Stimulated activated CD4-positive, alpha-beta T cell treated with anti-CD3 and anti-CD28 coated beads, TNF-alpha, amount 100 ng/mL, for 48 hours (primary cell): ENCODE data around the gene CORO2B.

Experiments
- DNase-seq, 3 donors: peaks; one replicate each; pipeline ENCODE4 v3.0.0-alpha.2; 2020; ENCODE audit warnings: low read depth in 3 of 3

Gene CORO2B

GRCh38 chr15:68574046-68574445 is 4.7 kb upstream of the CORO2B start:
- no peak for DNase-seq

DNA sequence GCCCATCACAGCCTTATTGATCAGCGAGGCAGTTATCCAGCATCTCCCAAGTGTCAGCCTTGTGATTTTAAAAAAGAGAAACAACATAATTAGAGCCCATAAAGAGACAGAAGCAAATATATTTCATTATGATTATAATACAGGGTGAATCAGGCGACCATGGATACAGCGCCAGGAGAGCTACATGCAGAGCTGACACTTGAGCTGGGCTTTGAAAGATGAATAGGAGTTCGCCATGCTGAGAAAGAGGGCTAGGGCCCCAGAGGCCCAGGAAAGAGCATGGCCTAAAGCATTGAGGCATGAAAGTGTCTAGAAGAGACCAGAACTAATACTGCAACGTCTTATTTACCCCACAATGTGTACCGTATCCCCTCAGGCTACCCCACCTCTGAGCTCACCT is 4.2 kb upstream of the CORO2B start:
- no peak for DNase-seq

DNA sequence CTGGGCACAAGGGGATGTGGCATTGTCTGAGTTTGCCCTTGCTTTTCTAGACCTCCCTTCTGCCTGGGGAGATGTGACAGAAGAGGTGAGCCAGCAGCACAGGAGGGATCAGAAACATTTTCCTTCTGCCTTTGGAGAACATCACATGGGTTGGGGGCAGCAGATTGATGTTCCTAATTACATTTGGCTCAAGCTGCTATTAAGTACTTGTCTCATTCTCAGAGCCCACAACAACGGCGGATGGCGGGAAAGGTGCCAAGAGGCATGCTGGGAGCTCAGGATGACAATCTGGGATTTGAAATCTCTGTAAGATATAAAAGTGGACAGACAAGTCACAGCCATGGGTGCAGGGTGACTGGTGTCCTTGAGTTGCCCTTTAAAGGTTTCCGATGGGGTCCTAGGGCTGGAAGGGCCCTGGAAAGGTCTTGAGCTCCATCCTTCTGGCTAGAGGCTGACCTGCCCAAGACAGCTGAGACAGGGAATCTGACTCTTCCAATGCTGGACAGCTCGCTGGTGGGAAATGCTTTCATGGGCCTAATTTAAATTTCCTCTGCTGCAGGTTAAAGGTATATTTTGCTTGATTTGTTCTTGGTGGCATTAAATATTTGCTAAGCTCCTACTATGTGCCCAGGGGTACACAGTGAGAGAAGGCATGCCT is 2.4 kb upstream of the CORO2B start:
- DNase-seq = no peak

GRCh38 chr15:68578175-68578979 is 416 bp upstream of the CORO2B start:
- no peak for DNase-seq

DNA sequence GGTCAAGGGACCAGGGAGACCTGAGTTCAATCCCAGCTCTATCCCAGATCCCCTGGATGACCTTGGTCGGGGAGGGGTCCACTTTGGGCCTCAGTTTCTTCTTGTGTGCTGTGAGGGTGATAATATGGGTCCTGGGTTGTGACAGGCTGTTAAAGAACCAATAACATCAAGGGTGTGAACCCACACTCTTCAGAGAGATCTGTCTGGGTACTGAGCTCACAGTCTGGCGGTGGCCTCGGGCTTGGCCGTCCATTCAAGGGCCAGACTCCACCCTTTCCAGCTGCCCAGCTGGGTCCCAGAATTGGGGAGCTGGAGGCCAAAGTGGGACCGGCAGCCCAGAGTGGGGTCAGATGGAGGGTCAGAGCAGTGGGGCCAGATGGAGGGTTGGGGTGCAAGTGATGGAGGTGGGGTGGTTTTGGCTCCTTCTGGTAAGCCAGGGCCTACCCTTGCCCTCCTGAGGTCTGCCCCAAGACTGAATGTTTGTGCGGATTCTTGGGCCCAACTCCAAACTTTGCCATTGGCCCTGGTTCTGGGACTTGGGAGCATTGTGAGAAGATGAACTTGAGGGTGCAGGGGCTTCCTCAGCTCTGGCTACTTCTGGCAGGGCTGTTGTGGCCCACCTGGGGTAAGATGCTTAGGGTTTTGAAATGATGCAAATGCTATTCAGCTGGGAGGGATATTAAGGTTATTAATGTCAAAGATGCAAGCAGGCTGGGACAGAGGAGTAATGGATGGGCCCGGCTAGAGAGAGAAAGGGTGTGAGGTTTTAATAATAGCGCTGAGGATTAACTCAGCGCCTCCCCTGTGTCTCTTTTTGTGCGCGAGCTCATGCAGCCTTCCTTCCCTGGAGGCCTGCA is 1.5 kb downstream of the CORO2B start:
- DNase-seq = no peak

- no peak for DNase-seq
Observed at GRCh38 chr15:68580883-68581155, 2.0 kb downstream of the CORO2B start.

DNA sequence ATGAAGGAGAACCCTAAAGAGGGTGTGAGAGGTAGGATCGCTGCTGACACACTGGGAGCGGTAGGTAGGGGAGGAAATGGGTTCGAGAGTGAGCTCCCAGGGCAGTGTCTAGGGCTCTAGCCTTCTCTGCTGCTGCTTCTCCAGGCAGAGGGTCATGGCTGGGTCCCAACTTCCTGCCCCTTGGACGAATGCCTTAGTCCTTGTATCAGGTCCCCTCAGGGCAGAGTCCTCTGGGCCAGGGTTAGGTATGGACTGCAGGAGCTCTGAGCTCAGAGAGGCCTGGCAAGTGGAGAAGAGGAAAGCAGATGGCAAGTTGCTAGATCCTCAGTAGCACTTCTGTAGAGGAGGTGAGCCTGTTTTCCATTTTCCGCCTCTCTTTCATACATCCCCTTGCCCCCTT is 2.9 kb downstream of the CORO2B start:
- no peak for DNase-seq

GRCh38 chr15:68582236-68582635 is 3.4 kb downstream of the CORO2B start:
- no peak for DNase-seq

DNA sequence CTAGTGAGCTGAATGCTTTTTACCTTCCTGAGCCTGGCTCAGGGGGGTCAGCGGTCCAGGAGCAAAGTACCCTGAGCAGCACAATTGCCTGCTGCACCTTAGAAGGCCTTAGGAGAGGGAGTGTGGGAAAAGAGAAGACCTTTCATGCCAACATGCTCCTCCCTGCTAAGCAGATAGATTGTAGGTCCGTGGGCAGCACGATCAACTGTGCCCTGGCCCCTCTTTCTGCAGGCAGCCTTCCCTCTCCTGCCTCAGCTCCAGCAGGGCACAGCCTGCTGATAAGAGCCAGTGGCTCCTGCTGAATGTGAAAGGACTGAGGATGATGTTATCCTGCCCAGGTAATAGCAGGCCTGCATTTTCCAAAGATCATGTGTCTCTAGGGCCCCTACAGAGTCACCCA is 4.1 kb downstream of the CORO2B start:
- DNase-seq = no peak

DNA sequence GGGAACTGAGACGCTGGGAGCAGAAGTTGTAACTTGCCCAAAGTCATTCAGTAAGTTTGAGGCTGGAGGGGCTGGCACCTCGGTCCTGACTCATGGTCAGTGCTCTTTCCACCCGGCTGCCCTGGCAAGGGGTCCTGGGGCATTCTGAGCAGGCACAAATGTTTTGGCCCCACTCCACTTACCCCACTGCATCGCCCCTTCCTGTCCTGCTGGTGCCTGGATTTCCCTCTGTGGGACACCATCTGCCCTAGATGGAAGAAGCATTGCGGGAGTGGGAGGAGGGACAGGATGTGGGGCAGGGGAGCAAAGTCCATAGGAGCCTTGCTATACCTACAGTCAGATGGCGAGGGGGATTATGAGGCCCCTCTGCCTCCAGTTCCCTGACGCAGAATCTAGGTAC is 4.5 kb downstream of the CORO2B start:
- DNase-seq = no peak

GRCh38 chr15:68583936-68584755 is 5.4 kb downstream of the CORO2B start:
- DNase-seq = no peak

GRCh38 chr15:68584756-68585573 is 6.2 kb downstream of the CORO2B start:
- no peak for DNase-seq

DNA sequence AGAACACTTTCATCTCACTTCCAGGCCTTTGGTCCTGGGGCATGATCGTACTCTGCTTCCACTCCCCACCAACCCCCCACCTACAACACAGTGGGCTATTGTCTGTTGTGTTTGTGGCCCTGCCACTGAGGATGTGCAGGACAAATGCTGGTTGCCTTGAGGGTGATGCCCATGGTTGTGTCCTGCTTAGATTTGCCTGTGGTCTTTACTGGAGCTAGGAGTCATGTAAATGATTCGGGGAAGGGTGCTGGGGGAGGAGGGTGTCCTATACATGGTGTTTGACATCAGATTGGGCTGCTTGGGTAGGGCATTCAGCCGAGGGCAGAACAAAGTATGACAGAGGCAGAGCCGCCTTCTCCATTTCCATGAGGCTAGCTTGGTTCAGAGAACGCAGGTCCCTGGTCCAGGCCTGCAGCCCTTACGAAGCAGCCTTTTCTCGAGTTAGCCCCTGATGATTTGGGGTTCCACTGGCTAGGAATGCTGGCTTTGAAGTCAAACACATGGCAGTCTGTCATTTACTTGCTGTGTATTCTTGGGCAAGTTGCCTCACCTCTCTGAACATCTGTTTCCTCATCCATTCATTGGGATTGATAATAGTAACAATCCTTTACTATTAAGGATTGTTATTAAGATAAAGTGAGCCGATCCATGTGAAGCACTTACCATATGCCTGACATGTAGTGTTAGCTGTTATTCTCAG is 6.9 kb downstream of the CORO2B start:
- DNase-seq = no peak

DNA sequence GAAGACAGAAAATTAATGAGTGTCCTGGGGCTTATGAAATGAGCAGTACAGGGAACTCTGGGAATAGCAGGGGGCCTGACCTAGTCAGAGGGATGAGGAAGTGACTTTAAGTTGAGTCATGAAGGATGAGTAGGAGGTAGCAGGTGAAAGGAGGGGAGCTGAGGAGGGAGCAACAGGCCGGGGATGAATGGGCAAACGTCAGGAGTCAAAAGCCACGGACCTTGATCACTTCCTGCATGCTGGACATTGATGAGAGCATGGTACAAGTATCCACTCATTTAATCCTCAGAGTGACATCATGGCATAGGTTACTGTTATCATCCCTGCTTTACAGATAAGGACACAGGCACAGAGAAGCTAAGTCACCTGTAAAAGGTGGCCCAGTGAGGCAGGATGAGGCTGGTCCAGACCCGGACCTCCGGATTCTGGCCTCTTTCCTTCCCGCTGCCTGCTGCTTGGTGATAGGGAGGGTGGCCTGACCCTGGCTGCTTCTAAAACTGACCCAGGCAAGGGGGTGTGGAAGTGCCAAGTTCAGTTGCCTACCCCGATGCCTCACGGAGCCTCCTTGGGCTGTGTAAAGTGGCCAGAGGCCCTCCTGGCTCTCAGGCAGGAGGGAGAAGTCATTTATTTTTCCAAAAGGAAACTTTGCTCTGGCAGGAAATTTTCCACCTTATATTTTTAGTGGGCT is 7.6 kb downstream of the CORO2B start:
- no peak for DNase-seq

GRCh38 chr15:68587769-68588385 is 9.1 kb downstream of the CORO2B start:
- no peak for DNase-seq

- DNase-seq = no peak
Observed at GRCh38 chr15:68589053-68589452, 10.3 kb downstream of the CORO2B start.

DNA sequence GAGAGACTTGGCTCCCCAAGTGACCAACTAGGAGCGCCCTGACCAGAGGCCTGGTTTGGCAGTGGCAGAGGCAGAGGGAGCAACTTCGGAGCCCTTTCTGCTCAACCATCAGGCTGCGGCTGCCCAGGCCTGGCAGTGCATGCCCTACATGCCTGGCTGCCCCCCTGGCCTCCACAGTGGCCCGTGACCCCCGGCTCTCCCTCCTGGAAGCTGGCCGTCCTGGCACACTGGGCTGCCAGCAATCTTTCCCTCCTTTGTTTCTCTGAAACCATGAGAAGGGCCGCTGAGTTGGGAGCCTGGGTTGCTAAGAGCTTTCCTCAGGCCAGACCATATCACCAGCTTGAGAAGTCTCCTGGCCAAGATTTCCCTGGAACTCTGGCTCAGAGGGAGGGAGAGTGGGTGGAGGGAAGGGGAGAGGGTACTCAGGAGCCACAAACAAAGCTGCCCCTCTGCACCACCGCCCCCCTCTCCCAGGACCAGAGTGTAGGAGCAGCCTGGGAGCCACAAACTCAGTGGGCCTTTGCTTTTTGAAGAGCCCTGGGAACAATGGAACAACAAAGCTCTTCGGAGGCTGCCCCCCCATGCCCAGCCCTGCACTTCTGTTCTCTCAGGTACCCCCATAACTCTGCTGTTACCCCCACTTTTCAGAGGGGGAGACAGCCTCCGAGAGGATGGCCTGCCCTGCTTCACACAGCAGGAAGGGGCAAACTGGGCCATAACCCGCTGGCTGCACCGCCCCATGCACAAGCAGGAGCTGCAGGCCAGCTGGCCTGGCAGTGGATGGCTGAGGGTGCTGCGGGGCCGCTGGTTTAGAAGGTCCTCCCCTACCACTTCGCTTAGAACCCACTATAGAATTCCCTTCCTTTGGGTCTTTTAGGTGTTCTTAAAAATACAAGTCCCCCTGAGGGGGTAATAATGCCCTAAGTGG is 11.3 kb downstream of the CORO2B start:
- DNase-seq = no peak

- no peak for DNase-seq
Observed at GRCh38 chr15:68590721-68591389, 12.1 kb downstream of the CORO2B start.
